Measurements from ENCODE around the gene PCED1B. TPM values are rescaled to one million over a fixed set of nuclear protein-coding genes. Genes with fewer than 3 reads are reported as not detected.

Gene PCED1B
- total and polyA plus RNA-seq, 4 donors, result 2.2 to 8.2 (median 3.8) TPM

DNA sequence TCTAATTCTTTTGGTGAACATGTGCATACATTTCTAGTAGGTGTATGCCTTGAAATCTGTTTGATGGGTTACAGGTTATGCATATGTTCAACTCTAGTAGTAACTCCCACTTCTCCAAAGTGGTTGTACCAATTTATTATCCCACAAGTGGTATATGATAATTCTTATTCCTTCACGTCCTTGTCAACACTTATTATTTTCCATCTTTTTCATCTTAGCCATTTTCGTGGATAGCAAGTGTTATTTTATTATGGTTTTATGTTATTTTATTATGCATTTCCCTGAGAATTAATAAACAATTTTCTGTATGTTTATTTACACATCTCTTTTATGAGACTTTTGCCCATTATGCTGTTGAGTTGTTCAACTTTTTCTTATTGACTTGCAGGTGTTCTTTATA, 11.6 kb downstream of the PCED1B start:
- Histone ChIP-seq H3K27me3 (ENCODE audit: control insufficient read depth in 3 of 3, insufficient read depth in 3 of 3, low read length in 2 of 3) (no peaks in the 10 kb centered on the region), H3K27ac (ENCODE audit: low read depth in 1 of 2, low read length in 1 of 2) (no peak overlapping the region), H3K4me3 (no peak overlapping the region), H3K4me1 (ENCODE audit: control insufficient read depth in 5 of 5, insufficient read depth in 5 of 5, low read length in 5 of 5) (peaks cover 0 to 3% (median 0%) of the 10 kb centered on the region in 5 donors), H3K36me3 (ENCODE audit: control insufficient read depth in 4 of 4, insufficient read depth in 4 of 4, low read length in 4 of 4) (no peaks in the 10 kb centered on the region), H3K9me3 (ENCODE audit: control insufficient read depth in 4 of 4, insufficient read depth in 3 of 4, low read length in 3 of 4) (no peaks in the 10 kb centered on the region), H3K9ac (ENCODE audit: insufficient read depth in 1 of 2, low read length in 2 of 2) (no peak overlapping the region)
- TF ChIP-seq, protein P1, sequence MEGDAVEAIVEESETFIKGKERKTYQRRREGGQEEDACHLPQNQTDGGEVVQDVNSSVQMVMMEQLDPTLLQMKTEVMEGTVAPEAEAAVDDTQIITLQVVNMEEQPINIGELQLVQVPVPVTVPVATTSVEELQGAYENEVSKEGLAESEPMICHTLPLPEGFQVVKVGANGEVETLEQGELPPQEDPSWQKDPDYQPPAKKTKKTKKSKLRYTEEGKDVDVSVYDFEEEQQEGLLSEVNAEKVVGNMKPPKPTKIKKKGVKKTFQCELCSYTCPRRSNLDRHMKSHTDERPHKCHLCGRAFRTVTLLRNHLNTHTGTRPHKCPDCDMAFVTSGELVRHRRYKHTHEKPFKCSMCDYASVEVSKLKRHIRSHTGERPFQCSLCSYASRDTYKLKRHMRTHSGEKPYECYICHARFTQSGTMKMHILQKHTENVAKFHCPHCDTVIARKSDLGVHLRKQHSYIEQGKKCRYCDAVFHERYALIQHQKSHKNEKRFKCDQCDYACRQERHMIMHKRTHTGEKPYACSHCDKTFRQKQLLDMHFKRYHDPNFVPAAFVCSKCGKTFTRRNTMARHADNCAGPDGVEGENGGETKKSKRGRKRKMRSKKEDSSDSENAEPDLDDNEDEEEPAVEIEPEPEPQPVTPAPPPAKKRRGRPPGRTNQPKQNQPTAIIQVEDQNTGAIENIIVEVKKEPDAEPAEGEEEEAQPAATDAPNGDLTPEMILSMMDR (IDR thresholded peaks at IDR 0.05; ENCODE audit: control extremely low read depth, extremely low read depth), result no peak
- DNase-seq (no peak), ATAC-seq (ENCODE audit: insufficient read depth, low FRiP score) (no peak)
- WGBS, 2 donors, result 90 to 93% methylated on average over 2 of the region's 2 CpGs

DNA sequence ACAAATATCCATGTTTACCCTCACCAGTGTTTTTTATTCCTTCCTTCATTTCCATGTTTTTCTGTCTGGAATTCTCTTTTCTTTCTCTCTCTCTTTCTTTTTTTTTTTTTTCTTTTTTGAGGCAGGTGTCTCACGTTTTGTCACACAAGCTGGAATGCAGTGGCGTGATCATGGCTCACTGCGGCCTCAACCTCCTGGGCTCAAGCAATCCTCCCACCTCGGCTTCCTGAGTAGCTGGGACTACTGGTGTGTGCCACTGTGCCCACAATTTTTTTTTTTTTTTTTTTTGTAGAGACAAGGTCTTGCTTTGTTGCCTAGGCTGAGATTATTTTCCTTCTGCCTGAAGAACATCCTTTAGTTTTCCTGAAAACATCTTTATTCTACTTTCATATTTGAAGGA, 15.4 kb downstream of the PCED1B start:
- 86 to 96% methylated on average over 4 of the region's 4 CpGs for WGBS, 2 donors
- Histone ChIP-seq H3K4me1 (ENCODE audit: control insufficient read depth in 5 of 5, insufficient read depth in 5 of 5, low read length in 5 of 5) (peaks cover 0 to 9% (median 3%) of the 10 kb centered on the region in 5 donors), H3K9ac (ENCODE audit: insufficient read depth in 1 of 2, low read length in 2 of 2) (no peak overlapping the region), H3K27ac (ENCODE audit: low read depth in 1 of 2, low read length in 1 of 2) (no peak overlapping the region), H3K36me3 (ENCODE audit: control insufficient read depth in 4 of 4, insufficient read depth in 4 of 4, low read length in 4 of 4) (no peaks in the 10 kb centered on the region), H3K4me3 (no peak overlapping the region), H3K27me3 (ENCODE audit: control insufficient read depth in 3 of 3, insufficient read depth in 3 of 3, low read length in 2 of 3) (no peaks in the 10 kb centered on the region), H3K9me3 (ENCODE audit: control insufficient read depth in 4 of 4, insufficient read depth in 3 of 4, low read length in 3 of 4) (no peaks in the 10 kb centered on the region)
- ATAC-seq (ENCODE audit: insufficient read depth, low FRiP score) (no peak), DNase-seq (no peak)
- TF ChIP-seq, protein P1 (IDR thresholded peaks at IDR 0.05; ENCODE audit: control extremely low read depth, extremely low read depth), result no peak

DNA sequence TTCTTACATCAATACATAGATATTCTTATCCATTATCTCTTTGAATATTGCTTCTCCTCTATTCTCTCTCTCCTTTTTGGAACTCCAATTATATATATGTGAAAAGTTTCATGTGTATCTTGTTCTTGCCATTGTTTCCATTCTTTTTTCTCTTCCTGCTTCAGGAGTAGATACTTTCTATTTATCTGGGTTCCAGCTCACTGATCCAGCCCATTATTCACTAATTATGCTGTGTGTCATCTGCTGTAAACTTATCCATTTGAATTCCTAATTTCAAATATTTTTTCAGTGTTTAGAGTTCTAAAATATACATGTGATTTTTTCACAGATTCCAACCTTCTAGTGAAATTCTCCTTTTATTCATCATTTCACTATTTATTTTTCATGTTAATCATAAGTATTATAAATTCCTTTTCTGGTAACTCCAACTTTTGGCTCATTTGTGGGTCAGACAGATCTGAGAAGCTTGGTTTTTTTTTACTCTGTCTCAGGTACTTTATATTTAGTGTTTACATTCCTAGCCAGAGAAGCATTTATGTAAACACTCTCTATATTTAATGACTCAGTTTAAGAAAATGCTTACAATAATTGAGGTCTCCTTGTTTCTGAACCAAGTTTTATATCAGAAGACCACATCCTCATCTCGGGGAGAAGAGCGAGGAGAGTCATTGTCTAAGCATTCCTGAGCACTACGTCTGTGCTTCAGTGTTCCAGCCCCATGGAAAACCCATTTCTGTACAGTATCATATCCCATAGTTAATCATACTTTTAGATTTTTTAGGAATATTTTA, 16.2 kb downstream of the PCED1B start:
- 46 to 90% methylated on average over 3 of the region's 3 CpGs for WGBS, 2 donors
- no peak overlapping the region for H3K9ac ChIP-seq (ENCODE audit: insufficient read depth in 1 of 2, low read length in 2 of 2)

More for the DNA sequence above, 16.2 kb downstream of the PCED1B start:
- Histone ChIP-seq H3K4me3 (no peak overlapping the region), H3K36me3 (ENCODE audit: control insufficient read depth in 4 of 4, insufficient read depth in 4 of 4, low read length in 4 of 4) (no peaks in the 10 kb centered on the region), H3K27ac (ENCODE audit: low read depth in 1 of 2, low read length in 1 of 2) (no peak overlapping the region), H3K9me3 (ENCODE audit: control insufficient read depth in 4 of 4, insufficient read depth in 3 of 4, low read length in 3 of 4) (no peaks in the 10 kb centered on the region), H3K27me3 (ENCODE audit: control insufficient read depth in 3 of 3, insufficient read depth in 3 of 3, low read length in 2 of 3) (no peaks in the 10 kb centered on the region), H3K4me1 (ENCODE audit: control insufficient read depth in 5 of 5, insufficient read depth in 5 of 5, low read length in 5 of 5) (peaks cover 0 to 9% (median 3%) of the 10 kb centered on the region in 5 donors)
- TF ChIP-seq, protein P1 (IDR thresholded peaks at IDR 0.05; ENCODE audit: control extremely low read depth, extremely low read depth), result no peak
- ATAC-seq (ENCODE audit: insufficient read depth, low FRiP score) (no peak), DNase-seq (no peak)

All from lung (tissue), 12 donors.